Effector memory CD4-positive, alpha-beta T cell (primary cell): ENCODE measurements around the gene PDZRN3.

Experiments
- DNase-seq, 3 donors: peaks; one replicate each; pipeline ENCODE4 v3.0.0-alpha.2; 2020
- H3K27ac ChIP-seq: 2 replicates; pipeline ENCODE4 v1.7.0; 2013; ENCODE audit warnings: mild to moderate bottlenecking, low read length, moderate library complexity; ENCODE audit not compliant: insufficient read depth, poor library complexity, severe bottlenecking
- H3K27me3 ChIP-seq: replicated peaks from 2 replicates; pipeline ENCODE4 v1.7.0; 2013; ENCODE audit warnings: mild to moderate bottlenecking, low read length; ENCODE audit not compliant: insufficient read depth, control insufficient read depth, poor library complexity, severe bottlenecking
- H3K36me3 ChIP-seq: 2 replicates; pipeline ENCODE4 v1.7.0; 2013; ENCODE audit warnings: mild to moderate bottlenecking, low read length, moderate library complexity; ENCODE audit not compliant: control insufficient read depth, insufficient read depth
- H3K4me1 ChIP-seq: 2 replicates; pipeline ENCODE4 v1.7.0; 2013; ENCODE audit warnings: low read length, mild to moderate bottlenecking; ENCODE audit not compliant: control insufficient read depth, insufficient read depth, poor library complexity, severe bottlenecking
- H3K4me3 ChIP-seq: 2 replicates; pipeline ENCODE4 v1.7.0; 2013; ENCODE audit warnings: low read length, low read depth, mild to moderate bottlenecking; ENCODE audit not compliant: insufficient read depth, poor library complexity, severe bottlenecking
- H3K9me3 ChIP-seq: 2 replicates; pipeline ENCODE4 v1.7.0; 2013; ENCODE audit warnings: mild to moderate bottlenecking, low read length, moderate library complexity; ENCODE audit not compliant: control insufficient read depth

PDZRN3 gene

GRCh38 chr3:73600293-73600938, 24.3 kb downstream of the PDZRN3 start:
- no peaks in the 10 kb centered on the region for H3K9me3 ChIP-seq
- DNase-seq = no peak
- H3K27ac ChIP-seq = no peak overlapping the region
- no peaks in the 10 kb centered on the region for H3K36me3 ChIP-seq
- no peaks in the 10 kb centered on the region for H3K27me3 ChIP-seq
- no peak overlapping the region for H3K4me3 ChIP-seq
- no peaks in the 10 kb centered on the region for H3K4me1 ChIP-seq

DNA sequence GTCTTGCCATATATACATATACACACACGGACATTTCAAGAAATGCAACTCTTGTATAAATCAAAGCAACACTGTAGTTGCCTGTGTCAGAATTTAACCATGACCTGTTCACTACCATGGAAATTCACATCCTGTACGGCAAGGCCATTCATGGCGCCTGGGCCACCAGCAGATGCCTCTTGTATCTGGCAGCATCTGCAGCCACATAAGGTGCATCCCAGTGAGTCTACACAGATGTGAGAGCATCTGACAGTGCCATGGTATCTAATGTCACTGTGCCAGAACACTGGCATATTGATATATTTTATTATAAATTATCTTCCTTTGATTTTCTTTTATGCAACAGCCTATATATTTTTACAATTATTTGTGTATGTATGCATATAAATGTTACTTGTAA, 25.1 kb downstream of the PDZRN3 start:
- Histone ChIP-seq H3K4me1 (no peaks in the 10 kb centered on the region), H3K27me3 (no peaks in the 10 kb centered on the region), H3K4me3 (no peak overlapping the region), H3K36me3 (no peaks in the 10 kb centered on the region), H3K27ac (no peak overlapping the region), H3K9me3 (no peaks in the 10 kb centered on the region)
- DNase-seq = no peak

- no peak overlapping the region for H3K27ac ChIP-seq
- DNase-seq = no peak
- H3K4me1 ChIP-seq = no peaks in the 10 kb centered on the region
- no peak overlapping the region for H3K4me3 ChIP-seq
- no peaks in the 10 kb centered on the region for H3K27me3 ChIP-seq
- H3K36me3 ChIP-seq = no peaks in the 10 kb centered on the region
- no peaks in the 10 kb centered on the region for H3K9me3 ChIP-seq
These were observed 27.3 kb downstream of the PDZRN3 start for GRCh38 chr3:73597476-73597875.

DNA sequence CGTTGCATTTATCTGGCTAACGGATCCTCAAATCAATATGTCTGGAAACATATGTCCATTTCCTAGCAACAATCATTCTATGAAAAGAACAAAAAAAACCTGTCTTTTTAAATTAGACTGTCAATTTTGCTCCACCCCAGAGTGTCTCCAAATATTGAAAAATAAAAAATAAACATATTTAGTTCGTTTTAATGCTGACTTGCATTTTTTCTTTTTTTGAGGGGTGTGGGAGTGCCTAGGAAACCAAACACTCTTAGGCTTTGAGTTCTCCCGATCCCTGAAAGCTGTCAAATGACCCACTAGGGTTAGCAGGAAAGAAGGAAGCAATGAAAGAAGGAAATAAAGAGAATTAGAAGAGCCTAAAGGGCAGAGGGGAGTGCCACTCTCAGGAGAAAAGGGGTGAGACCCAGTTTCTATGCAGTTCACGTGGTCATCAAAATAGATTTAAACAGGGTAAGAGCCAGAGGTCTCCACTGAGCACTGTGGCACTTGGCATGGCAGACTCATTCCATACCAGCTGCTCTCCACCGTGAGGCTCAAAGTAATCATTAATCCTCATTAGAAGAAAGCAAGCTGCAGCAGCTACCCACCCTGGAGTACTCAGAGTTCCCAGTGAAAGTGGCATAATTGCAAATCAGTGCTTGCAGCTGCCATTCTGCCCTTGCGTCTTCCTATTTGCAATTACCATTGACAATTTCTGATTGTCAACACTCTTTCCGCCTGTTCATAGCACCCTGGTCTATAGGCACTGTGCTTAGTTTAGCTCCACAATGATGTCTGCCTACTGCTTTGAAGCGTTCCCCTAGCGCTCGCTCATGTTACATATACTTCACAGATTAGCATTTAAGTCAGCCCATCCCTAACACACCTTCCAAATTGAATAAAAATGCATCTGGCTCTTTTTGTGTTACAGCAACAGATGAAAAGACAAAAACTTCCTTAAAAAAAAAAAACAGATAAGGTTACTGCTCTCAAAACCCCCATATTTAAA, 32.3 kb downstream of the PDZRN3 start:
- DNase-seq = no peak
- Histone ChIP-seq H3K27me3 (no peaks in the 10 kb centered on the region), H3K27ac (no peak overlapping the region), H3K9me3 (no peaks in the 10 kb centered on the region), H3K36me3 (no peaks in the 10 kb centered on the region), H3K4me3 (no peak overlapping the region), H3K4me1 (no peaks in the 10 kb centered on the region)

- Histone ChIP-seq H3K27ac (no peak overlapping the region), H3K27me3 (no peaks in the 10 kb centered on the region), H3K4me1 (no peaks in the 10 kb centered on the region), H3K9me3 (no peaks in the 10 kb centered on the region), H3K4me3 (no peak overlapping the region), H3K36me3 (no peaks in the 10 kb centered on the region)
- DNase-seq = no peak
These were observed 33.4 kb downstream of the PDZRN3 start for GRCh38 chr3:73591286-73591800.

GRCh38 chr3:73586628-73587027, 38.1 kb downstream of the PDZRN3 start:
- H3K27ac ChIP-seq = no peak overlapping the region
- no peaks in the 10 kb centered on the region for H3K27me3 ChIP-seq
- H3K9me3 ChIP-seq = no peaks in the 10 kb centered on the region
- H3K36me3 ChIP-seq = no peaks in the 10 kb centered on the region
- no peak for DNase-seq
- H3K4me3 ChIP-seq = no peak overlapping the region
- H3K4me1 ChIP-seq = no peaks in the 10 kb centered on the region

- no peaks in the 10 kb centered on the region for H3K4me1 ChIP-seq
- DNase-seq = no peak
- H3K9me3 ChIP-seq = no peaks in the 10 kb centered on the region
- H3K4me3 ChIP-seq = no peak overlapping the region
- no peaks in the 10 kb centered on the region for H3K27me3 ChIP-seq
- H3K27ac ChIP-seq = no peak overlapping the region
- H3K36me3 ChIP-seq = no peaks in the 10 kb centered on the region
These were observed 38.6 kb downstream of the PDZRN3 start for GRCh38 chr3:73586190-73586589.

GRCh38 chr3:73584873-73585272, 39.9 kb downstream of the PDZRN3 start:
- Histone ChIP-seq H3K4me3 (no peak overlapping the region), H3K4me1 (no peaks in the 10 kb centered on the region), H3K36me3 (no peaks in the 10 kb centered on the region), H3K9me3 (no peaks in the 10 kb centered on the region), H3K27me3 (no peaks in the 10 kb centered on the region), H3K27ac (no peak overlapping the region)
- no peak for DNase-seq

GRCh38 chr3:73582535-73582934, 42.2 kb downstream of the PDZRN3 start:
- Histone ChIP-seq H3K27me3 (no peaks in the 10 kb centered on the region), H3K4me1 (no peaks in the 10 kb centered on the region), H3K4me3 (no peak overlapping the region), H3K9me3 (no peaks in the 10 kb centered on the region), H3K27ac (no peak overlapping the region), H3K36me3 (no peaks in the 10 kb centered on the region)
- no peak for DNase-seq
